Tibial artery (tissue), 4 donors: Measurements from ENCODE around the gene FARS2.

Source experiments
- DNase-seq, 2 donors: peaks; one replicate each; pipeline ENCODE4 v3.0.0-alpha.2; 2019
- H3K27ac ChIP-seq, 2 donors: fragments of 200-600 bp; sonication (generic) in 1 of 2; 1 replicate in 1 of 2; 2 replicates in 1 of 2; pipeline ENCODE4 v1.5.1; 2018 to 2019; ENCODE audit warnings: mild to moderate bottlenecking in 1 of 2
- H3K27me3 ChIP-seq, 2 donors: fragments of 200-600 bp; sonication (generic) in 1 of 2; one replicate each; pipeline versions ENCODE4 v1.5.1 to v1.6.0; 2016 to 2019
- H3K36me3 ChIP-seq, 3 donors: fragments of 200-600 bp; sonication (generic) in 2 of 3; one replicate each; pipeline ENCODE4 v1.5.1; 2016 to 2019; ENCODE audit warnings: mild to moderate bottlenecking in 2 of 3
- H3K4me1 ChIP-seq, 4 donors: fragments of 200-600 bp; sonication (generic) in 2 of 4; 1 replicate in 3 of 4; 2 replicates in 1 of 4; pipeline ENCODE4 v1.5.1; 2016 to 2019
- H3K4me3 ChIP-seq, 2 donors: fragments of 200-600 bp; sonication (generic) in 1 of 2; 1 replicate in 1 of 2; 2 replicates in 1 of 2; pipeline ENCODE4 v1.5.1; 2018 to 2019; ENCODE audit warnings: mild to moderate bottlenecking in 2 of 2
- H3K9me3 ChIP-seq, 3 donors: fragments of 200-600 bp; sonication (generic) in 1 of 3; one replicate each; pipeline ENCODE4 v1.5.1; 2016 to 2019
- intact Hi-C: fragments of 100-400 bp; cut with DNase I; formaldehyde crosslinking; loops from one replicate; pipeline ENCODE4 v1.15.0; 2023; ENCODE audit warnings: low total_unique reads
- TF ChIP-seq, protein P1 (sequence below), 2 experiments: fragments of 200-600 bp in 1 of 2; fragments of 450-650 bp in 1 of 2; IDR thresholded peaks; one replicate each; pipeline ENCODE4 v1.5.1; 2017 to 2019; ENCODE audit warnings: antibody characterized with exemption in 2 of 2, mild to moderate bottlenecking in 1 of 2, moderate library complexity in 1 of 2

The FARS2 gene

DNA sequence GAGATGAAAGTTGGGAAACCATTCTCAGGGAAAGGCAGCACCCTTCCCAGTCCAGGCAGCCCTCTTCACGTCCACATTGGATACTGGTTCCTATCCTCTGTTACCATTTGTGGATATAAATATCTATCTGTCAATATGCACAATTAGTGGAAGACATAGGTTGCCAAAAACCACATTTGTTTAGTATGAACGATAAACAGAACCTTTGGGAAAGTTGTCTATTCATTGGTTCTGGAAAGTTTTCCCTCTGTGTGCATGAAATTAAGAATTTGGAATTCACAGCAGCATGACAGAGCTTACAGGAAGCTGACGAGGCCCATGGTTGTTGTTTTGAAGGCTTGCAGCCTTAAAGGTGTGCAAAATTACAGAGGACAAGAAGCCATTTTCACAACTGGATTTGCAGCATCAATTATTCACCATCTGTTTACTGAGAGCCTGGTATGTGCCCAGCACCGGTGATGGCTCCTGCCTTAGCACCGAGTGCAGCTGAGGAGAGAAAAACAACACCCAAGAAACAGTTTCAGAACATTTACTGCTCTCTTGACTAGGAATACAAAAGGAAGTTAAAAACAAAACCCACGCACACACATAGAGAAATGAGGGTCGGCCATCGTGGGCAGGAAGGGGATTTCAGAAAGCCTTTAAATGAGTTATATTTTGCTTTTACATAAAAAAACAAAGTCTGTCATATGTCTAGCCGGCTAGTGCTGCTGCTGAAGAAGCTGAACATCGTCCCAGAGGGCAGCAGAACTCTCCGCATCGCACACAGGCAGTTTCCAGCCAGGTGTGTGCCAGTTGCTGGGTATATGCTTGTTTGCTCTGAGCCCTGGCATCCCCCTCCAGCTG lies 319.6 kb downstream of the FARS2 start:
- no peaks in the 10 kb centered on the region for H3K27me3 ChIP-seq
- intact Hi-C loops, result no loop called here
- H3K4me3 ChIP-seq, result no peak overlapping the region
- TF ChIP-seq, protein P1, sequence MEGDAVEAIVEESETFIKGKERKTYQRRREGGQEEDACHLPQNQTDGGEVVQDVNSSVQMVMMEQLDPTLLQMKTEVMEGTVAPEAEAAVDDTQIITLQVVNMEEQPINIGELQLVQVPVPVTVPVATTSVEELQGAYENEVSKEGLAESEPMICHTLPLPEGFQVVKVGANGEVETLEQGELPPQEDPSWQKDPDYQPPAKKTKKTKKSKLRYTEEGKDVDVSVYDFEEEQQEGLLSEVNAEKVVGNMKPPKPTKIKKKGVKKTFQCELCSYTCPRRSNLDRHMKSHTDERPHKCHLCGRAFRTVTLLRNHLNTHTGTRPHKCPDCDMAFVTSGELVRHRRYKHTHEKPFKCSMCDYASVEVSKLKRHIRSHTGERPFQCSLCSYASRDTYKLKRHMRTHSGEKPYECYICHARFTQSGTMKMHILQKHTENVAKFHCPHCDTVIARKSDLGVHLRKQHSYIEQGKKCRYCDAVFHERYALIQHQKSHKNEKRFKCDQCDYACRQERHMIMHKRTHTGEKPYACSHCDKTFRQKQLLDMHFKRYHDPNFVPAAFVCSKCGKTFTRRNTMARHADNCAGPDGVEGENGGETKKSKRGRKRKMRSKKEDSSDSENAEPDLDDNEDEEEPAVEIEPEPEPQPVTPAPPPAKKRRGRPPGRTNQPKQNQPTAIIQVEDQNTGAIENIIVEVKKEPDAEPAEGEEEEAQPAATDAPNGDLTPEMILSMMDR (IDR thresholded peaks at IDR 0.05), result no peak
- no peak for DNase-seq
- no peaks in the 10 kb centered on the region for H3K9me3 ChIP-seq
- H3K27ac ChIP-seq, result no peak overlapping the region
- H3K4me1 ChIP-seq, result no peaks in the 10 kb centered on the region
- no peaks in the 10 kb centered on the region for H3K36me3 ChIP-seq

DNA sequence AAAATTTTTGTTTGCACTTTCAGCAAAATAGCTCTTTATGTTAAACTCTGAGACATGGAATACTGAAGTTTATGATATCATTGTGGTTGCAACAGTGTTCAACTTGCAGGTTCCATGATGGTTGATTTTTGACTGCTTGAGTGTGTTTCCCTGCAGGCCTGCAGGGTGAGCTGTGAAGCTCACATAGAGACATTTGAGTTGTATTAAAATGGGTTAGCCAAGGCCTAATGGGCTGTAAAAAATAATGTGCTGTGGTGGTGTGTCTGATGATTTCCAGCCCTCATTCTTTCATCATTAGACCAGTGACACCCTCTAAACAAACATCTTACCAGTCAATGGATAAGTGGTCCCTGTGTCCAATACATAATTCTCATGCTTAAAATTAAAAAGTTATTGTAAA lies 321.4 kb downstream of the FARS2 start:
- H3K27ac ChIP-seq, result no peak overlapping the region
- intact Hi-C loops, result no loop called here
- H3K27me3 ChIP-seq, result no peaks in the 10 kb centered on the region
- no peaks in the 10 kb centered on the region for H3K9me3 ChIP-seq
- DNase-seq, result no peak
- no peaks in the 10 kb centered on the region for H3K4me1 ChIP-seq
- H3K36me3 ChIP-seq, result no peaks in the 10 kb centered on the region
- no peak overlapping the region for H3K4me3 ChIP-seq
- TF ChIP-seq, protein P1 (IDR thresholded peaks at IDR 0.05), result no peak

DNA sequence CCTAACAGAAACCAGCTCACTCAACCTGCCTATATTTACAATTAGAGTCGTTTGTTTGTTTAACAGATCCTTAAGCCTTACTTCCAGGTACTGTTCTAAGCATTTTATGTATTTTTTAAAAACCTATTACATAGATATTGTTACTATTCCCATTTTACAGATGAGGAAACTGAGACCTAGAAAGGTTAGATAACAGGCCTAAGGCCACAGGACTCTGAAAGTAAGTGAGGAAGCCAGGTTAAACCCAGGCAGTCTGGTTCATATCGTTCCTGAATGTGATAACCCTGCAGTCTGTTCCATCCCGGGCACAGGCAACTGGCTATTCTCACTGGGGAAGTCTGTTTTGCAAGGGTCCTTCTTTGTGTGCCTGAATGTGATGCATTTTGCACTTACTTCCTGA lies 322.2 kb downstream of the FARS2 start:
- TF ChIP-seq, protein P1 (IDR thresholded peaks at IDR 0.05), result no peak
- no peak overlapping the region for H3K4me3 ChIP-seq
- H3K9me3 ChIP-seq, result no peaks in the 10 kb centered on the region
- intact Hi-C loops, result no loop called here
- H3K27me3 ChIP-seq, result no peaks in the 10 kb centered on the region
- no peaks in the 10 kb centered on the region for H3K36me3 ChIP-seq
- H3K4me1 ChIP-seq, result no peaks in the 10 kb centered on the region
- DNase-seq, result no peak
- H3K27ac ChIP-seq, result no peak overlapping the region

DNA sequence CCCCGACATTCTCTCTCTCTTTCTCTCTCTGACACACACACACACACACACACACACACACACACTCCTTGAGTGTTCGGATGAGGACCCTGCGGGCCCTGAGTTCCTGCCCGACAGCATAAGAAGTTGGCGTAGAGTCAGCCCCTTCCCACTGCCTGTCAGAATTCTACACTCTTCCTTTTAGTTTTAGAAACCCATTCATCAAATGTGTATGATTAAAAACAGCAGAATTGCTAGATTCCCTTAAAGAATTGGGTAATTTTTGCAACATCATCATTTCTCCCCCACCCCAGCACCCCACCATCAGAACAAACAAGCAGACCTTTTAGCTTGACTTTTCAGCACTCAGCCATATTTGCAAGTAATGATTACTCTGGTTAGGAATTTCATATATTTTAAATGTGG lies 322.8 kb downstream of the FARS2 start:
- DNase-seq, result no peak
- Histone ChIP-seq H3K27me3 (no peaks in the 10 kb centered on the region), H3K27ac (no peak overlapping the region), H3K4me1 (no peaks in the 10 kb centered on the region), H3K9me3 (no peaks in the 10 kb centered on the region), H3K36me3 (no peaks in the 10 kb centered on the region), H3K4me3 (no peak overlapping the region)
- TF ChIP-seq, protein P1 (IDR thresholded peaks at IDR 0.05), result no peak
- intact Hi-C loops, result no loop called here

DNA sequence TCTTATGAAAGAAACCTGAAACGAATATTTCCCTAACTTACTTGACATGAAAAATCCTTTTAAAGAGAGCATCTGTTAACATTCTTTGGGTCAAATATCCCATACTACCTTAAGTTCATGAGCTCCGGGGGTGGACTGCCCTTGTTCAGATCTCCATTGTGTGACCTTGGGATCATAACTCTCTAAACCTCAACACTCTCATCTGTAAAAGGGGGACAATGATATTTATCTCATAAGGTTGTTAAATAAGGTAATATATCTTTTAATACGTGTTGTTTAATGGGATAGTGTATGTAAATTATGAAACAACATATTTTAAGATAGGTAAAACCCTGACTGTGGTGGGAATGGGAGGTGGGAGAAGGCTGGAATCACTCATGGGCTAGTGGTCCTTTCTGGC lies 326.3 kb downstream of the FARS2 start:
- no peak overlapping the region for H3K4me3 ChIP-seq
- TF ChIP-seq, protein P1 (IDR thresholded peaks at IDR 0.05), result no peak
- DNase-seq, result no peak
- H3K27me3 ChIP-seq, result no peaks in the 10 kb centered on the region
- no peaks in the 10 kb centered on the region for H3K9me3 ChIP-seq
- intact Hi-C loops, result no loop called here
- H3K4me1 ChIP-seq, result no peaks in the 10 kb centered on the region
- H3K36me3 ChIP-seq, result no peaks in the 10 kb centered on the region
- H3K27ac ChIP-seq, result no peak overlapping the region
